DMS114 treated with DMSO at 0.1 percent for 48 hours (cell line): Measurements from ENCODE around the gene TEX47.

Source experiments
- DNase-seq: peaks from one replicate; lab custom pipeline; 2025; ENCODE audit not compliant: unreplicated experiment; lab: John Stamatoyannopoulos, UW

The TEX47 gene

GRCh38 chr7:88795553-88795952 lies at the start of gene TEX47:
TSS of gene TEX47 (minus strand) at chr7:88795737. CDS start at chr7:88794942, 795 bp downstream.
- no peak for DNase-seq

- DNase-seq, result no peak
These were observed 49.6 kb upstream of the TEX47 start for GRCh38 chr7:88845091-88845490.

GRCh38 chr7:88842201-88842600 lies 46.7 kb upstream of the TEX47 start:
- DNase-seq, result no peak

- DNase-seq, result peak; percentile 24
These were observed 39.7 kb upstream of the TEX47 start for GRCh38 chr7:88835147-88835728.

- DNase-seq, result no peak
These were observed 30.7 kb upstream of the TEX47 start for GRCh38 chr7:88826222-88826621.

GRCh38 chr7:88818552-88818951 lies 23.0 kb upstream of the TEX47 start:
- no peak for DNase-seq

- no peak for DNase-seq
These were observed 10.9 kb upstream of the TEX47 start for GRCh38 chr7:88806280-88807037.

- no peak for DNase-seq
These were observed 5.5 kb upstream of the TEX47 start for GRCh38 chr7:88801046-88801445.

- no peak for DNase-seq
These were observed 3.2 kb downstream of the TEX47 start for GRCh38 chr7:88792361-88792760.

GRCh38 chr7:88791891-88792290 lies 3.6 kb downstream of the TEX47 start:
- no peak for DNase-seq

- DNase-seq, result peak; percentile 5
These were observed 6.0 kb downstream of the TEX47 start for GRCh38 chr7:88789480-88790064.

GRCh38 chr7:88787777-88788176 lies 7.8 kb downstream of the TEX47 start:
- no peak for DNase-seq

- DNase-seq, result no peak
These were observed 19.7 kb downstream of the TEX47 start for GRCh38 chr7:88775838-88776237.

- no peak for DNase-seq
These were observed 22.8 kb downstream of the TEX47 start for GRCh38 chr7:88772776-88773175.

- DNase-seq, result no peak
These were observed 24.1 kb downstream of the TEX47 start for GRCh38 chr7:88771417-88771816.

GRCh38 chr7:88761779-88762178 lies 33.8 kb downstream of the TEX47 start:
- no peak for DNase-seq

GRCh38 chr7:88760136-88760515 lies 35.4 kb downstream of the TEX47 start:
- no peak for DNase-seq

GRCh38 chr7:88759230-88760135 lies 36.1 kb downstream of the TEX47 start, which contains the start of gene ZNF804B:
TSS of gene ZNF804B (plus strand) at chr7:88759700. CDS start at chr7:88759977, 277 bp downstream.
- DNase-seq, result no peak

- peak; percentile 3 for DNase-seq
These were observed 36.9 kb downstream of the TEX47 start for GRCh38 chr7:88758381-88759229.

GRCh38 chr7:88757371-88757770 lies 38.2 kb downstream of the TEX47 start:
- DNase-seq, result no peak
